ENCODE measurements around the gene RAD54L.
"Not testable (repeated sequence)": the region's sequence is repeated elsewhere in the genome, so short reads cannot be mapped to it uniquely, and the experiment has no call there.

The RAD54L gene

GRCh38 chr1:46247436-46248121 lies at the start of gene RAD54L:
RAD54L (plus strand) TSS chr1:46247763; CDS start chr1:46248406, 643 bp downstream.
- peak; percentile 98 for DNase-seq (ENCODE audit: low spot score)

DNA sequence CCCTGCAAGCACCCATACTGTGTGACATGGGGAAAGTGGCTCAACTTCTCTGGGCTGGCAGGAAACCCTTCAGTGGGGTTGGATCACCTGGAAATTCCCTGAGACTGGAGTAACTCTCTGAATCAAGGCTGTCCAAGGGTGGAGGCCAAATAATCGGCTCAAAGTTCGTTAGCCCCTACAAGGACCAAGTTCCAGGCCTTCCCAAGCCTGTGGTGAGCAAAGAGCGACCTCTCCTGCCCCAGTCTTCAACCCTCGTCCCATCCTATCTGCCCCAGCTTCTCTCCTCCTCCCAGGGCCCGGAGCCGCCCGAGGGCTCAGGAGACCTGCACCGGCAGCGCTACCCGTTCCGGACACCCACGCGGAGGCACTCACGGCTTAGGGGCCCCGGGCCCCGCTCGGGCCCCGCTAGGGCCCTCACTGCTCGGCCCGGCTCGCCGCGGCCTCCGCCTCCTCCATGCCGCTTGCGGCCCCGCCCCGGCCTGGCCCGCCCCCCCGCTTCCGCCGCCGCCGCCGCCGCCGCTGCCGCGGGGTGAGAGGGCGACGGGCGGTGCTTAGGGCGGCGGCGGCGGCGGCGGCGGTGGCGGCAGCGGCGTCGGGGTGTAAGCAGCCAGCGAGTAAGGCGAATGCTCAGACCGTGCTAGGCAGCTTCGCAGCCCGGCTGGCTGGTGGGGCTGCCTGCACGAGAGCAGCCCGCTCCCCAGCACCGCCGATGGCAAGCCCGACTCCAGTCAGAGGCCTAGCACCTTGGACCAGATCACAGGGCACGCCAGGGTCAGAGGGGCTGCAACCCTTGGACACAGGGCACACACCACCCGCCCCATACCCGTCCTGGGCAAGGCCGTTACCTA lies 49.4 kb upstream of the RAD54L start, which contains the start of gene POMGNT1:
Gene POMGNT1 (minus strand): TSS at position 471 of the 848 bp plus-strand sequence. CDS start 613 bp downstream, outside the sequence.
- peak; percentile 92 for DNase-seq (ENCODE audit: low spot score)

DNA sequence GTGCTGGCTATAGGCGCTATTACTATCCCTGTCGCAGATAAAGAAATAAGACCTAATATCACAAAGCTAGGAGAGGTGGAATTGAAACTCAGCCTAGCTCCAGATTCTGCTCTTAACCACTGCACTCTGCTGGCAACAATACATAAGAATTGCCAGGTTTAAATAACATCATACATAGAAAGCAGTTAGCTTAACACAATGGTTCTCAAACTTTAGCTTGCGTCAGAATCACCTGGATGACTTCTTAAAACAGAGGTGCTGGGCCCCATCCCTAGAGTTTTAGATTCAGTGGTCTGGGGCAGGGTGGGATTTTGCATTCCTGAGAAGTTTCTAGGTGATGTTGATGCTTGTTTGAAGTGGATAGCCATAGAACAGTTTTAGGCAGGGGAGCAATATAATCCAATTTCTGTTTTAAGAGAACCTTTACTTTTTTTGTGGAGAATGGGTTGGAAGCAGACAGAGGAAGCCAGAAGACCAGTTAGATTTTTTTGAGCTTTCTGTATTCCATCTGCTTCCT lies 48.3 kb upstream of the RAD54L start:
- DNase-seq (ENCODE audit: low spot score): no peak

DNA sequence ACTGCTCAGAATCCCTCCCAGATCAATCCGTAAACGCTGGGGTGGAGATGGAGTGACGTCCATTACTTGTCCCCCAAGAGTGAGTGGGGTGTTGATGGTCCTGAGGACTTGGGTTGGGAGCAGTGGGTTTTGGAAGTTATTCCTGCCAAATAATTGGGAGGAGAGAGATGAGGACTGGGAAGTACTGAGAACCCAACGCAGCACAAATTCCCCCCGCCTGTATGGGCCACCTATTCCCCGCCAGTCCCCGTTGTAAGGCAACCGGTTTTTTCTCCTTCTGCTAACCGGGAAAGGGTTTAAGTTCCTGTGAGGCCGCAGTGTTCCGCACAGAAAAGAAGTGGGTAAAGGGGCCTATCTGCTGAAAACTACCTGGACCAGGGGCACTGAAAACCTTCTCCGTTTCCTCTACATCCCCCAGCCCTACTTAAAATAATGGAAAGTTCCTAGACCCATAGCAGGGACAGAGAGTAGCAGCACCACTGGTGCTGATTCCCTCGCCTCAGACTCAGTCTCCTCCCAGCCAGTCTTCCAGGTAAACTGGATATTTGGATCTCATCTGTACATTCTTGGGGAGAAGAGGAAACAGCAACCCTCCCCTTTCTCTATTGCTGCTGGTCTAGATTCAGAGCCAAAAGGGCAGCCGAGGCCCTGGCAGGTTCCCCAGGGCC lies 43.7 kb upstream of the RAD54L start:
- DNase-seq (ENCODE audit: low spot score): no peak

DNA sequence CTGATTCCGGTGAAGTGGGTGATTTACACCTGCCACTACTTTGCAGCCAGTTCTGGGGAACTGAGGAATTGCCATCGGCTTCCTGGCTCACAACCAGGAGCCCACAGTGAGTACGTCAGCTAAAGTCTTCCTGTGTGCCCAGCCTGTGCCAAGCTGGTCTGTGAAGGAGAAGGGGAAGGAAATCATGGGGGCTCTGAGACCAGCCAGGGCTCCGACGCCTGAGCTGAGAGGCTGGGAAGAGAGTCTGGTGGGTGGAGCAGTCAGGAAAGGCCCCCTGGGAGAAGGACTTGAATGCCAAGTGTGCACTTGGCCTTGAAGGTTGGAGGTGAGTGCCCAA lies 43.2 kb upstream of the RAD54L start:
- no peak for DNase-seq (ENCODE audit: low spot score)

- DNase-seq (ENCODE audit: low spot score): no peak
These were observed 42.4 kb upstream of the RAD54L start for GRCh38 chr1:46205141-46205540.

DNA sequence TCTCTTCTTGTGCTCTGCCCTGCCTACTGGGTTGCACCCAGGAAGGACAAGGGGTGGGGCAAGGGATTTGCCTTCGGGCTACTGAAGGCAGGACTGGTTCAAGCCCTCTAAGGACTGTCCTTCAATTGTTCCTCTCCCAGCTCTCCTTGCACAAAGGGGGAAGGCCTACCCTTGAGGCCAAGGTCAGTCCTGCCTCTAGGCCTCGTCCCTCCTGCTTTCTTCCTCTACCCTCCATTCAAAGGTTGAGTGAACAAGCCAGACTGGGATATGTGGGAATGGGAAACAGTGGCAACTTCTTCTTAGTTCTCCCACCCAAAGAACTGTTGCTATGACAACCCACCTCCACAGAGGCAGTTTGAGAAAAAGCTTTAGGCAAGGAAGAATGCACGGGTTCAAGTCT lies 41.8 kb upstream of the RAD54L start:
- no peak for DNase-seq (ENCODE audit: low spot score)

DNA sequence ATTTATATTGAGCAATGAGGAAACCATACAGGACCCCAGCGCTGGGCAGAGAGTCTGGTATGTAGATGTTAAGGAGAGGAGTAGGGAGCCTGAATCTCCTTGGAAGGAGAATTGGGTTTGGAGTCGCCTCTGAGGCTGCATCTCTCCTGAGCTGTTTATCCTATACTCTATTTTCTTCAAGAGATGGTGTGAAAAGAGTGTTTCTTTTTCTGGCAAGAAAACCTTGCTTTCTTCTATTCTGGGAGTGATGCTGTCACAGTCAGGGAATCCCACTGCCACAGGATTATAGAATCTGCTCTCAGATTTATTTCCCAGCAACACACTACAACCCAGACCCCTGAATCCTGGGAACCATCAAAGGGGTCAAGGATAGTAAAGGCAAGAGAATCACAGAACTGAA lies 41.2 kb upstream of the RAD54L start:
- no peak for DNase-seq (ENCODE audit: low spot score)

DNA sequence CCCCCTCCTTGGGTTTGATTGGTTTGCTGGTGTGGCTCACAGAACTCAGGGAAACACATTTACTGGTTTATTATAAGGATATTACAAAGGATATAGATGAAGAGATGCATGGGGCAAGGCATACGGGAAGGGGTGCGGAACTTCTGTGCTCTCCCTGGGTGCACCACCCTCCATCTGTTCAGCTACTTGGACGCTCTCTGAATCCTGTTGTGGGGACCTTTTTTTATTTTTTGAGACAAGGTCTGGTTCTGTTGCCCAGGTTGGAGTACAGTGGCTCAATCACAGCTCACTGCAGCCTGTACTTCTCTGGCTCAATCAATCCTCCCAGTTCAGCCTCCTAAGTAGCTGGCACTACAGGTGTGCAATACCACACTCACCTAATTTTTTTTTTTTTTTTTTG lies 37.0 kb upstream of the RAD54L start:
- DNase-seq (ENCODE audit: low spot score): no peak

GRCh38 chr1:46211051-46211450 lies 36.5 kb upstream of the RAD54L start:
- DNase-seq (ENCODE audit: low spot score): no peak

DNA sequence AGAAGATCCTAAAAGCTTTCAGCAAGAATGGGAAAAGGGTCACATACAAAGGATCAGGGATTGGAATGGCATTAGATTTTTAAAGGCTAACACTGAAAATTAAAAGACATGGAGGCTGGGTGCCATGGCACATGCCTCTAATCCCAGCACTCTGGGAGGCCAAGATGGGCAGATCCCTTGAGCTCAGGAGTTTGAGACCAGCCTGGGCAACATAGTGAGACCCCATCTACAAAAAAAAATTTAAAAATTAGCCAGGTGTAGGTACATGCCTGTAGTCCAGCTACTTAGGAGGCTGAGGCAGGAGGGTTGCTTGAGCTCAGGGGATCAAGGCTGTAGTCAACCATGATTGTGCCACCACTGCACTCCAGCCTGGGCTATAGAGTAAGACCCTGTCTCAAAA lies 32.1 kb upstream of the RAD54L start:
- DNase-seq (ENCODE audit: low spot score): no peak

DNA sequence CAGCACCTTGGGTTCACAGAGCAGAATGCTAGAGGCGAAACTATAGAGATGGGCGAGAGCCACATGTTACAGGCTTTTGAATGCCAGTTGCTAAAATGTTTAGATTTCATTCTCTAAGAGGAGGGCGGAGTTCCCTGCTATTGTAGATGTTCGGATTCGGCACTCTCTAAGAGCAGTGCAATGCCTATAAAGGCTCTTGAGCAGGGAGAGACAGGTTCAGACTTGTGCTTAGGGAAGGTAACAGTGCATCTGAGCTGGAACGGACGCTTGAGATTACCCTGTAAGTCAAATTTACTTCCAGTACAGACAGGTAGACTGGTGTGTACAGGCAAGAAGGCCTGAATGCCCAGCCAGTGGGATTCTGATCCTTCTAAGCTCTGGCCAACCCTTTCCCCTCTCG lies 29.1 kb upstream of the RAD54L start:
- no peak for DNase-seq (ENCODE audit: low spot score)

DNA sequence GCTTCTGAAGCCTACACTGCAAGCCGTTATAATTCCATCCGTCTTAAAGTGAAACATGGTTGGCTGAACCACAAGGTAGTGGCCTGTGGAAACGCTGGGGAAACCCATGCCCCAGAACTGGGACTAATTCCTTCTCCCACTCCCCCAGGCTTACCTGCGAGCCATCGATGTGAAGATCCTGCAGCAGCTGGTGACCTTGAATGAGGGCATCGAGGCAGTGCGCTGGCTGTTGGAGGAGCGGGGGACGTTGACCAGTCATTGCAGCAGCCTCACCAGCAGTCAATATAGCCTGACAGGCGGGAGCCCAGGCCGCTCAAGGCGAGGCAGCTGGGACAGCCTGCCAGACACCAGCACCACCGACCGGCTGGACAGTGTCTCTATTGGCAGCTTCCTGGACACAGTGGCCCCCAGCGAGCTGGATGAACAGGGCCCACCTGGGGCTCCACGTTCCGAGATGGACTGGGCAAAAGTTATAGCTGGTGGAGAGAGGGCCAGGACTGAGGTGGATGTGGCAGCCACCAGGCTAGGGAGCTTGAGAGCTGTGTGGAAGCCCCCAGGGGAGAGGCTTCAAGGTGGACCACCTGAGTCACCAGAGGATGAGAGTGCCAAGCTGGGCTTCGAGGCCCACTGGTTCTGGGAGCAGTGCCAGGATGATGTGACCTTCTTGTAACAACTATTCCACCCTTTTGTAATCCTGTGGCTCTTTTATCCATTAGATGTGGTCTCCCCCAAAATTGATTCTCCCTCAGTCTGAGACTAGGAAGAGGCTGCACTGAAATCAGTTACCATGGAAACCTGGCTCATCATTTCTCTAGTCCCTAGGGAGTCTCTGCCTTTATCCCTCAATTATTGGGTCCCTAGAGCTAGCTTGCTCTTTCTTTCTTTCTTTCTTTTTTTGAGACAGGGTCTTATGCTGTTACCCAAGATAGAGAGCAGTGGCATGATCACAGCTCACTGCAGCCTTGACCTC lies 27.7 kb upstream of the RAD54L start:
- DNase-seq (ENCODE audit: low spot score): no peak

DNA sequence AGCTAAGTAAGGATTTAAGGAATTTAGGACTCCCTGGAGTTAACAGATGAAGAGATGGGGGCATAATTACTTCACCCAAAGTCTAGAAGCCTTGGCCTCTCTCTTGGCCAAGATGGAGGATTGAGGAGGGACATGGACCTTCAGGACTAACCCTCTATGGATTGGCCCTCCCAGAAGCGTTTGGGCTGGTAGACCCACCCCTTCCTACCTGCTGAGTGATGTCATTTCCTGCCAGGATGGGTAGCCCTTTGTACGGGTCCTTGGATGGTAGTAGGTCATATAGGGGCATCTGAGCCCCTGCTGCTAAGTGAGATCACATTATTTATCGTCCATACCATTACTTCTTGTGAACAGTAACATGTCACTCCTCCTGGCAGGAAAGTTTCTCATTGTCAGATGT lies 26.8 kb upstream of the RAD54L start:
- no peak for DNase-seq (ENCODE audit: low spot score)

DNA sequence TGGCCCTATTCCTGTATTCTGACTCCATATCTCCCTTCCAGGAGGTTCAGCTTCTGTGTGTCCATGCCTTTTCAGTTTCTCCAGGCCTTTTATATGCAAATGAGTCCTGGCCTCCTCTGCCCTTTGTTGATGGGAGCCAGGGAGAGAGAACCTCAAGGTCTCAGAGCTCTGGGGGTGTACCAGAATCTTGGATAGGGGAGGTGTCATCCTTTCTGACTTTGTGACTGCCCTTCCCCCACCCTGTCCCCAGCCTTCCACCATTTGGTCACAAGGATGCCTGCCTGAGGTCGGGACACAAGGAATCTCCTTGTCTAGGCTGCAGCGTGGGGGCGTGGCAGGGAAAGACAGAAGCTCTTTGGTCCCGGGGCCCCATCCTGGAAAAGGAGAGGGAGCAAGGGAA lies 25.8 kb upstream of the RAD54L start:
- no peak for DNase-seq (ENCODE audit: low spot score)

DNA sequence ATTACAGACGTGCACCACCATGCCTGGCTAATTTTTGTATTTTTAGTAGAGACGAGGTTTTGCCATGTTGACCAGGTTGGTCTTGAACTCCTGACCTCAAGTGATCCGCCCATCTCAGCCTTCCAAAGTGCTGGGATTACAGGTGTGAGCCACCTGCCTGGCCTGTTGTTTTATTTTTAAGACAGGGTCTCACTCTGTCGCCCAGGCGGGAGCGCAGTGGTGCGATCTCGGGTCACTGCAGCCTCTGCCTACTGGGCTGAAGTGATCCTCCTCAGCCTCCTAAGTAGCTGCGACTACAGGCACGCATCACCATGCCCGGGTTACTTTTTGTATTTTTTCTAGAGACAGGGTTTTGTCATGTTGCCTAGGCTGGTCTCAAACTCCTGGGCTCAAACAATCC lies 24.5 kb upstream of the RAD54L start:
- DNase-seq (ENCODE audit: low spot score): not testable (repeated sequence)

DNA sequence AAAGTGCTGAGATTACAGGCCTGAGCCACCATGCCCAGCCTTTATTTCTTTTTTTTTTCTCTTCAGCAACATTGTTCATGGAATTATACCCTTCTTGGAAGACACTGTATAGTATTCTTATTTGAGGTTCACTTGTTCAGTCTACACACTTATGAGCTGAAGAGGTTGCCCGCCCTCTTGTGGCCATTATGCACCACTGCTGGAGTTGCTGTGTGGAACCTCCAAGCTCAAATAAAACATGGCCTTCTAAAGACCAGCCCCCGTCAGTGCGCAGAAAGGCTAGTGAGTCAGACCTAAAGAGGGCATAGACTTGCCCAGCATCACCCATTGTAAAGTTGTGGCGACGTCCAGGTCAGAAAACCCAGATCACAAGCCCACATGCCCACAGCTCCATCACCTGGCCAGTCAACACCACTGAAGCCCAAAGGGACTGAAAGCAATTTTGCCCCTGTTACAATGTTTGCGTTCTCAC lies 24.1 kb upstream of the RAD54L start:
- DNase-seq (ENCODE audit: low spot score): peak; percentile 54

DNA sequence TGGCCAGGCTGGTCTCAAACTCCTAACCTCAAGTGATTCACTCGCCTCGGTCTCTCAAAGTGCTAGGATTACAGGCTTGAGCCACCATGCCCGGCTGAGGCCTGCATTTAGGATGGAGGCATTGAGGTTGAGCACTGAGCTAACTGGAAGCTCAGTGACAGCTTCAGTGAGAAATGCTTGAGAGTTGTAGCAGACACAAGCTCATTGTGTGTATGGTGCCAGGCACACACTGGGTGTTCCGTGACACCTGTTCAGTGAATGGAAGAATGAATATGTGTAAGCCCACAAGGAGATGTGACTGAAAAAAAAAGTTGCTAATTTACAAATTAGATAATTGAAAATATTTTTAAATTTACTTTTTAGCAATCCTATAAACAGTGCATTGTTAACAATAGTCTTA lies 22.6 kb upstream of the RAD54L start:
- no peak for DNase-seq (ENCODE audit: low spot score)

DNA sequence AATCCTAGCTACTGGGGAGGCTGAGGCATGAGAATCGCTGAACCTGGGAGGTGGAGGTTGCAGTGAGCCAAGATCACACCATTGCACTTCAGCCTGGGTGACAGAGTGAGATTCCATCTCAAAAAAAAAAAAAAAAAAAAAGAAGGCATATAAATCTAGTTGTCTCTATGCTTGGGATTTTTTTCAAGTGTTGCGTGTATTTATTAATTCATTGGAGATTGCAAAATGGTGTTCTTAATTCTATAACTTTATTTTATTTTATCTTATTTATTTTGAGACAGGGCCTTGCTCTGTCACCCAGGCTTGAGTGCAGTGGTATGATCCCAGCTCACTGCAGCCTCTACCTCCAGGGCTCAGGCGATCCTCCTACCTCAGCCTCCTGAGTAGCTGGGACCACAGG lies 16.3 kb upstream of the RAD54L start:
- DNase-seq (ENCODE audit: low spot score): not testable (repeated sequence)

DNA sequence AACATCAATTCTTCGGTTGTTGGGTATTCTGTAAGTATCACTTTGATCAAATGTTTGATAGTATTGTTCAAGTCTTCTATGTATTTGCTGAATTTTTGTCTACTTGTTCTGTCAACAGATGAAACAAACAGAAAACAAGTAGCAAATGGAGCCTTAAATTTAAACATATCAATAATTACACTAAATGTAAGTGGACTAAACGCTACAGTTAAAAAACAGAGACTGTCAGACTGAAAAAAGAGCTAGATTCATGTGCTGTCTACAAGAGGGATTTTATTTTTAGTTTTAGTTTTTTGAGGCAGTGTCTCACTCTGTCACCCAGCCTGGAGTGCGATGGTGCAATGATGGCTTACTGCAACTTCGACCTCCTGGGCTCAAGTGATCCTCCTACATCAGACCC lies 10.7 kb upstream of the RAD54L start:
- DNase-seq (ENCODE audit: low spot score): no peak

GRCh38 chr1:46238865-46239264 lies 8.7 kb upstream of the RAD54L start:
- not testable (repeated sequence) for DNase-seq (ENCODE audit: low spot score)
